Ishikawa (cell line): ENCODE results near the gene HSD17B13.

ENCODE experiments used
- CEBPB ChIP-seq: IDR thresholded peaks from 2 replicates; pipeline ENCODE4 v1.6.1; 2012
- CREB1 ChIP-seq: IDR thresholded peaks from 2 replicates; pipeline ENCODE4 v1.6.1; 2012; ENCODE audit warnings: low read depth
- EGR1 ChIP-seq: IDR thresholded peaks from 2 replicates; pipeline ENCODE4 v1.6.1; 2012
- EP300 ChIP-seq: IDR thresholded peaks from 2 replicates; pipeline ENCODE4 v1.6.1; 2012; ENCODE audit warnings: borderline replicate concordance
- FOXM1 ChIP-seq: IDR thresholded peaks from 2 replicates; pipeline ENCODE4 v1.6.1; 2012; ENCODE audit warnings: low read depth, borderline replicate concordance
- NFIC ChIP-seq: IDR thresholded peaks from 2 replicates; pipeline ENCODE4 v1.6.1; 2012
- RAD21 ChIP-seq: IDR thresholded peaks from 2 replicates; pipeline ENCODE4 v1.6.1; 2012; ENCODE audit warnings: low read depth
- TAF1 ChIP-seq: IDR thresholded peaks from 2 replicates; pipeline ENCODE4 v1.6.1; 2012; ENCODE audit warnings: low read depth, mild to moderate bottlenecking
- TCF12 ChIP-seq: IDR thresholded peaks from 2 replicates; pipeline ENCODE4 v1.6.1; 2012; ENCODE audit warnings: low read depth
- TEAD4 ChIP-seq: IDR thresholded peaks from 2 replicates; pipeline ENCODE4 v1.6.1; 2012
- YY1 ChIP-seq: IDR thresholded peaks from 2 replicates; pipeline ENCODE4 v1.6.1; 2012; ENCODE audit warnings: low read depth
- ZBTB7A ChIP-seq: IDR thresholded peaks from 2 replicates; pipeline ENCODE4 v1.6.1; 2012; ENCODE audit warnings: low read depth
- TF ChIP-seq, protein P1 (sequence below): IDR thresholded peaks from 2 replicates; pipeline ENCODE4 v1.6.1; 2012
- TF ChIP-seq, protein P2 (sequence below): IDR thresholded peaks from 2 replicates; pipeline ENCODE4 v1.6.1; 2012; ENCODE audit warnings: low read depth, mild to moderate bottlenecking
- TF ChIP-seq, protein P3 (sequence below): IDR thresholded peaks from 2 replicates; pipeline ENCODE4 v1.6.1; 2012

The HSD17B13 gene

GRCh38 chr4:87310691-87311335, 11.9 kb downstream of the HSD17B13 start:
- TF ChIP-seq, protein P1, sequence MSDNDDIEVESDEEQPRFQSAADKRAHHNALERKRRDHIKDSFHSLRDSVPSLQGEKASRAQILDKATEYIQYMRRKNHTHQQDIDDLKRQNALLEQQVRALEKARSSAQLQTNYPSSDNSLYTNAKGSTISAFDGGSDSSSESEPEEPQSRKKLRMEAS = no peak
- TF ChIP-seq YY1 = no peak
- TF ChIP-seq, protein P2, sequence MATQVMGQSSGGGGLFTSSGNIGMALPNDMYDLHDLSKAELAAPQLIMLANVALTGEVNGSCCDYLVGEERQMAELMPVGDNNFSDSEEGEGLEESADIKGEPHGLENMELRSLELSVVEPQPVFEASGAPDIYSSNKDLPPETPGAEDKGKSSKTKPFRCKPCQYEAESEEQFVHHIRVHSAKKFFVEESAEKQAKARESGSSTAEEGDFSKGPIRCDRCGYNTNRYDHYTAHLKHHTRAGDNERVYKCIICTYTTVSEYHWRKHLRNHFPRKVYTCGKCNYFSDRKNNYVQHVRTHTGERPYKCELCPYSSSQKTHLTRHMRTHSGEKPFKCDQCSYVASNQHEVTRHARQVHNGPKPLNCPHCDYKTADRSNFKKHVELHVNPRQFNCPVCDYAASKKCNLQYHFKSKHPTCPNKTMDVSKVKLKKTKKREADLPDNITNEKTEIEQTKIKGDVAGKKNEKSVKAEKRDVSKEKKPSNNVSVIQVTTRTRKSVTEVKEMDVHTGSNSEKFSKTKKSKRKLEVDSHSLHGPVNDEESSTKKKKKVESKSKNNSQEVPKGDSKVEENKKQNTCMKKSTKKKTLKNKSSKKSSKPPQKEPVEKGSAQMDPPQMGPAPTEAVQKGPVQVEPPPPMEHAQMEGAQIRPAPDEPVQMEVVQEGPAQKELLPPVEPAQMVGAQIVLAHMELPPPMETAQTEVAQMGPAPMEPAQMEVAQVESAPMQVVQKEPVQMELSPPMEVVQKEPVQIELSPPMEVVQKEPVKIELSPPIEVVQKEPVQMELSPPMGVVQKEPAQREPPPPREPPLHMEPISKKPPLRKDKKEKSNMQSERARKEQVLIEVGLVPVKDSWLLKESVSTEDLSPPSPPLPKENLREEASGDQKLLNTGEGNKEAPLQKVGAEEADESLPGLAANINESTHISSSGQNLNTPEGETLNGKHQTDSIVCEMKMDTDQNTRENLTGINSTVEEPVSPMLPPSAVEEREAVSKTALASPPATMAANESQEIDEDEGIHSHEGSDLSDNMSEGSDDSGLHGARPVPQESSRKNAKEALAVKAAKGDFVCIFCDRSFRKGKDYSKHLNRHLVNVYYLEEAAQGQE = no peak
- TF ChIP-seq ZBTB7A = no peak
- no peak for TF ChIP-seq TAF1
- TF ChIP-seq CEBPB = no peak
- no peak for TF ChIP-seq FOXM1
- TF ChIP-seq EGR1 = no peak

- TF ChIP-seq, protein P2 = no peak
- TF ChIP-seq TEAD4 (no peak), TAF1 (no peak), FOXM1 (no peak), CREB1 (no peak), ZBTB7A (no peak), YY1 (no peak), RAD21 (no peak), NFIC (no peak), EGR1 (no peak), EP300 (no peak), TCF12 (no peak)
- TF ChIP-seq, protein P1 = no peak
- TF ChIP-seq, protein P3, sequence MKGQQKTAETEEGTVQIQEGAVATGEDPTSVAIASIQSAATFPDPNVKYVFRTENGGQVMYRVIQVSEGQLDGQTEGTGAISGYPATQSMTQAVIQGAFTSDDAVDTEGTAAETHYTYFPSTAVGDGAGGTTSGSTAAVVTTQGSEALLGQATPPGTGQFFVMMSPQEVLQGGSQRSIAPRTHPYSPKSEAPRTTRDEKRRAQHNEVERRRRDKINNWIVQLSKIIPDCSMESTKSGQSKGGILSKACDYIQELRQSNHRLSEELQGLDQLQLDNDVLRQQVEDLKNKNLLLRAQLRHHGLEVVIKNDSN = no peak
These were observed 13.1 kb downstream of the HSD17B13 start for GRCh38 chr4:87309625-87310024.

- TF ChIP-seq RAD21 = no peak
- no peak for TF ChIP-seq EP300
- TF ChIP-seq YY1 = no peak
- TF ChIP-seq TCF12 = no peak
- TF ChIP-seq, protein P2 = no peak
- no peak for TF ChIP-seq EGR1
These were observed 16.6 kb downstream of the HSD17B13 start for GRCh38 chr4:87306056-87306455.

GRCh38 chr4:87305562-87305961, 17.1 kb downstream of the HSD17B13 start:
- TF ChIP-seq FOXM1 (no peak), EP300 (no peak), EGR1 (no peak), TEAD4 (no peak), YY1 (no peak)
- TF ChIP-seq, protein P1 = no peak

GRCh38 chr4:87304745-87305432, 17.8 kb downstream of the HSD17B13 start:
- TF ChIP-seq ZBTB7A = no peak
- TF ChIP-seq, protein P2 = no peak
- no peak for TF ChIP-seq RAD21
- no peak for TF ChIP-seq CREB1
- no peak for TF ChIP-seq YY1
- TF ChIP-seq, protein P3 = no peak
- no peak for TF ChIP-seq EP300
- TF ChIP-seq, protein P1 = no peak
- no peak for TF ChIP-seq CEBPB
- no peak for TF ChIP-seq TCF12
- TF ChIP-seq EGR1 = no peak
- TF ChIP-seq NFIC = no peak
